Mucosa of stomach (tissue), 1 donor: ENCODE results near the gene METTL21C.

Experiments
- H3K27me3 ChIP-seq: one replicate; pipeline ENCODE4 v1.7.0; 2013; ENCODE audit warnings: mild to moderate bottlenecking, low read length; ENCODE audit not compliant: control insufficient read depth, insufficient read depth
- H3K36me3 ChIP-seq: one replicate; pipeline ENCODE4 v1.7.0; 2013; ENCODE audit warnings: low read length; ENCODE audit not compliant: control insufficient read depth, insufficient read depth
- H3K4me1 ChIP-seq: one replicate; pipeline ENCODE4 v1.7.0; 2013; ENCODE audit warnings: mild to moderate bottlenecking, low read length; ENCODE audit not compliant: control insufficient read depth, insufficient read depth
- H3K4me3 ChIP-seq: one replicate; pipeline ENCODE4 v1.7.0; 2013; ENCODE audit warnings: low read length
- H3K9ac ChIP-seq: one replicate; pipeline ENCODE4 v1.7.0; 2013; ENCODE audit warnings: mild to moderate bottlenecking, low read length, moderate library complexity
- H3K9me3 ChIP-seq: one replicate; pipeline ENCODE4 v1.7.0; 2013; ENCODE audit warnings: mild to moderate bottlenecking, low read length, moderate library complexity; ENCODE audit not compliant: control insufficient read depth
- donor health status: Pancreatic carcinoma.

The METTL21C gene

DNA sequence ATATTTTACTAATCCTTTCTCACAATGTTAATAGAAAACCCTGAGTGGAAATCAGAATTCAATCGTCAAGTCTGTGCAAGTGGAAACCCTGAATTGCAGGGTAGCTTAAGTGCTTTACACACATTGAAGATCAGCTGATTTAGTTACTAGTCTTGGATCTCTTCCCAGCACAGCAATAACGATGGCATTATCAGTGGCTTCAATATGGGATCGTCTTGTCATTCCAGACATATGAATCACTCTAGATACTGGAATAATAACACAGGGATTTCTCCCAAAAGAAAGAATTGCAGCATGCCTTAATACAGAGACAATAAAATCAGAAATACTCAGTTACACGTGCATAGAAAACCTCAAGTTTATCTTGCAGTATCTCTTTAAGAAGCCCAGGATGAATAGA, 12.6 kb upstream of the METTL21C start:
- H3K4me3 ChIP-seq: no peak overlapping the region
- no peaks in the 10 kb centered on the region for H3K36me3 ChIP-seq
- no peaks in the 10 kb centered on the region for H3K27me3 ChIP-seq
- H3K4me1 ChIP-seq: no peaks in the 10 kb centered on the region
- no peak overlapping the region for H3K9ac ChIP-seq
- no peaks in the 10 kb centered on the region for H3K9me3 ChIP-seq

- Histone ChIP-seq H3K4me3 (no peak overlapping the region), H3K27me3 (no peaks in the 10 kb centered on the region), H3K4me1 (no peaks in the 10 kb centered on the region), H3K9me3 (no peaks in the 10 kb centered on the region), H3K36me3 (no peaks in the 10 kb centered on the region), H3K9ac (no peak overlapping the region)
Measured at GRCh38 chr13:102704238-102705058, 9.6 kb upstream of the METTL21C start.

DNA sequence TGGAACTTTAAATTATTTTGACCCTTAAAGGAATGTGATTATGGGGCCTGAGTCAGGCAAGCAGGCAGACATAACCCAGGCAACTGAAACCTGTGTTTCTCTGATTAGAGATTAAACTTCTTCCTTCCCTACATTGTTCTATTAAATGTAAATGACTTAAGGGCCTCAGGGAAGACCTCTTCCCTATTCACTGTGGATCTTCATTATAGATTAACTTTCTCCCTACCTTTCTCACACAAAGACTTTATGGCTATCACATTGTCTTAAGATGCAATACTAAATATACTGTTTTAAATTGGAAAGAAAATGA, 8.8 kb upstream of the METTL21C start:
- no peak overlapping the region for H3K9ac ChIP-seq
- H3K4me1 ChIP-seq: no peaks in the 10 kb centered on the region
- no peaks in the 10 kb centered on the region for H3K36me3 ChIP-seq
- H3K27me3 ChIP-seq: no peaks in the 10 kb centered on the region
- no peaks in the 10 kb centered on the region for H3K9me3 ChIP-seq
- H3K4me3 ChIP-seq: no peak overlapping the region

- Histone ChIP-seq H3K9me3 (no peaks in the 10 kb centered on the region), H3K4me3 (no peak overlapping the region), H3K4me1 (no peaks in the 10 kb centered on the region), H3K27me3 (no peaks in the 10 kb centered on the region), H3K9ac (no peak overlapping the region), H3K36me3 (no peaks in the 10 kb centered on the region)
Measured at GRCh38 chr13:102702965-102703725, 8.3 kb upstream of the METTL21C start.

DNA sequence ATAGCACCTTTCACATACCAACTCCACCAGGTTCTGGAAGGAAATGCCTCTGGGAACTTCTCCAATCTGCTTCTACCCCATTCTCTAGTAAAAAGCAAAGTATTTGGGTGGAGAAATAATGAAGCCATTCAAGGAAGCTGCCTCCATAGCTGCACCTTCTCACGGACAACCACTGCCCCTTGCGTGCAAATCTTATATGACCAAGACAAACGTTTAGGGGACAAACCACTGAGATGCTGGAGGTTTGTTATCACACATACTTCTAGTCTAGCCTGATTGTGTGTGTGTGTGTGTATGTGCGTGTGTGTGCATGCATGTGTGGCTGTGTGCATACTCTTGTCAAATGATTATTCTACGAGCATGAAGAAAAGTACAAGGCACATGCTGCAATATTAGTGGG, 6.5 kb upstream of the METTL21C start:
- Histone ChIP-seq H3K36me3 (no peaks in the 10 kb centered on the region), H3K27me3 (no peaks in the 10 kb centered on the region), H3K9ac (no peak overlapping the region), H3K9me3 (no peaks in the 10 kb centered on the region), H3K4me1 (no peaks in the 10 kb centered on the region), H3K4me3 (no peak overlapping the region)

GRCh38 chr13:102700088-102701031, 5.5 kb upstream of the METTL21C start:
- Histone ChIP-seq H3K9ac (no peak overlapping the region), H3K4me3 (no peak overlapping the region)

GRCh38 chr13:102699504-102699903, 4.7 kb upstream of the METTL21C start:
- no peak overlapping the region for H3K9ac ChIP-seq
- no peaks in the 10 kb centered on the region for H3K4me1 ChIP-seq
- no peaks in the 10 kb centered on the region for H3K27me3 ChIP-seq
- H3K9me3 ChIP-seq: no peaks in the 10 kb centered on the region
- no peak overlapping the region for H3K4me3 ChIP-seq
- no peaks in the 10 kb centered on the region for H3K36me3 ChIP-seq

More at GRCh38 chr13:102700088-102701031, 5.5 kb upstream of the METTL21C start:
- Histone ChIP-seq H3K4me1 (no peaks in the 10 kb centered on the region), H3K9me3 (no peaks in the 10 kb centered on the region), H3K36me3 (no peaks in the 10 kb centered on the region), H3K27me3 (no peaks in the 10 kb centered on the region)

GRCh38 chr13:102698649-102698980, 3.8 kb upstream of the METTL21C start:
- no peaks in the 10 kb centered on the region for H3K36me3 ChIP-seq
- no peaks in the 10 kb centered on the region for H3K27me3 ChIP-seq
- H3K9me3 ChIP-seq: no peaks in the 10 kb centered on the region
- no peaks in the 10 kb centered on the region for H3K4me1 ChIP-seq
- no peak overlapping the region for H3K4me3 ChIP-seq
- no peak overlapping the region for H3K9ac ChIP-seq

DNA sequence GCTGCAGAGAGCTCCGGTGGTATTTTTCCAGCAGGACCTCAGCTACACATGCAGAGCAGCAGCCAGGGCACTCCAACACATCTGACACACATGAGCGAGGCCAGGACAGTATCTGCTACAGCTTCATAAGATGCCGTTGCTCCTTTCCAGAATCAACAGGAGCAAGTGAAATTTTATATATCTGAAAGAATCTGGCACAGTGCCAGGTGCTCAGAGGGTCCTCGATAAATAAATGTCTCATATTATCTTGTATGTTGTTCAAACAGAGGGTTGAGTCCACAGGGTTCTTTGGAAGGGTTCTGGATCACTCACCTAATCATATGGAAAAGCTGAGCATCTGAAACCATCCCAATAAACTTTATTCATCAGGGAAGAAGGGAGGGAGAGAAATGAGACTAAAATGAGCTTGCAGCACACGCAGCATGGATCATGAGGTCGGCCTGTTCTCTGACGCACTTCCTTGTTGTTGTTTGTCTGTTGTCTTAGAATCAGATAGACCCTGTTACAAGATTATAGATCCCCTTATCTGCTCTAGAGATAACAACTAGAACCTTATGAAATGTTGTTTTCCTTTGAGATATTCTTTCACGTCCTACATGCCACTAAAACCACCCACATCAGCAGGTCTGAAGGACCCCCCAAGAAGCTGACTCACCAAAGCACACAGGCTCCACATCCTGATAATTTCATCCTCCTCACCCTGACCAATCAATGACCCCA, 3.2 kb upstream of the METTL21C start:
- Histone ChIP-seq H3K36me3 (no peaks in the 10 kb centered on the region), H3K4me3 (no peak overlapping the region), H3K4me1 (no peaks in the 10 kb centered on the region), H3K27me3 (no peaks in the 10 kb centered on the region), H3K9me3 (no peaks in the 10 kb centered on the region), H3K9ac (no peak overlapping the region)

DNA sequence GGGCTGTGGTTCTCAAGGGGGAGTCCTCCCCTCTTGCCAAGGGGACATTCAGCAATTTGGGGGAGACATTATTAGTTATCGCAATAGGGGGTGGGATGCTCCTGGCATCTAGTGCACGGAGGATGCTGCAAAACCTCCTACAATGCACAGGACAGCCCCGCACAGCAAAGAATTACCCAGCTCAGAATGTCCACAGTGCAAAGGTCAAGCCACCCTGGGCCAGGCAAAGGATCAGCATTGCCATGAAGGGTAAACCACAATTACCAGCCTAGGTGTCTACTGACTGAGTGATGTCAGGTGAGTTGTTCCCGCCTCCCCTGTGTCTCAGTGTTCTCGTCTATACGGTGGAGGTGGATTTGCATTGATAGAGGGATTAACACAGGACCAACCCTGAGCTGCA, 2.4 kb upstream of the METTL21C start:
- no peak overlapping the region for H3K4me3 ChIP-seq
- no peaks in the 10 kb centered on the region for H3K9me3 ChIP-seq
- H3K27me3 ChIP-seq: peaks cover 6% of the 10 kb centered on the region
- no peak overlapping the region for H3K9ac ChIP-seq
- H3K36me3 ChIP-seq: no peaks in the 10 kb centered on the region
- H3K4me1 ChIP-seq: no peaks in the 10 kb centered on the region

DNA sequence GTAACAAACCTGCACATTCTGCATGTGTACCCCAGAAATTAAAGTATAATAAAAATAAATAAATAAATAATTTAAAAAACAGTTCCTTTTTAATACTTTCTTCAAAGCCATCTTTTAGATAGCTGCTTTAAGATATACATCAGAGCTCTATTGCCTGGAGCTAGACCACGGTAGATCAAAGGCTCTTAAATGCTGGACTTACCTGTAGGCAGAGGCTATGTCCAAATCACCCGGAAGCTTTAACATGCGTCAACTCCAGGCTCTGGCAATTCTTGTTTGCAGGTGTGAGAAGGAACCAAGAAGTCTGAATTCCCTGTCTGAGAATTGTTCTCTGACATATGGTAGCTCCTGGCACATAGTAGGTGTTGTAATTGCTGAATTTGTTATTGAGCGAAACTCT, 1.6 kb upstream of the METTL21C start:
- Histone ChIP-seq H3K9ac (no peak overlapping the region), H3K36me3 (no peaks in the 10 kb centered on the region), H3K27me3 (peaks cover 6% of the 10 kb centered on the region), H3K4me1 (no peaks in the 10 kb centered on the region), H3K4me3 (no peak overlapping the region), H3K9me3 (no peaks in the 10 kb centered on the region)
